Measurements from ENCODE around the gene UBE2D3.
"Not testable (repeated sequence)": the region's sequence is repeated elsewhere in the genome, so short reads cannot be mapped to it uniquely, and the experiment has no call there.

The UBE2D3 gene

DNA sequence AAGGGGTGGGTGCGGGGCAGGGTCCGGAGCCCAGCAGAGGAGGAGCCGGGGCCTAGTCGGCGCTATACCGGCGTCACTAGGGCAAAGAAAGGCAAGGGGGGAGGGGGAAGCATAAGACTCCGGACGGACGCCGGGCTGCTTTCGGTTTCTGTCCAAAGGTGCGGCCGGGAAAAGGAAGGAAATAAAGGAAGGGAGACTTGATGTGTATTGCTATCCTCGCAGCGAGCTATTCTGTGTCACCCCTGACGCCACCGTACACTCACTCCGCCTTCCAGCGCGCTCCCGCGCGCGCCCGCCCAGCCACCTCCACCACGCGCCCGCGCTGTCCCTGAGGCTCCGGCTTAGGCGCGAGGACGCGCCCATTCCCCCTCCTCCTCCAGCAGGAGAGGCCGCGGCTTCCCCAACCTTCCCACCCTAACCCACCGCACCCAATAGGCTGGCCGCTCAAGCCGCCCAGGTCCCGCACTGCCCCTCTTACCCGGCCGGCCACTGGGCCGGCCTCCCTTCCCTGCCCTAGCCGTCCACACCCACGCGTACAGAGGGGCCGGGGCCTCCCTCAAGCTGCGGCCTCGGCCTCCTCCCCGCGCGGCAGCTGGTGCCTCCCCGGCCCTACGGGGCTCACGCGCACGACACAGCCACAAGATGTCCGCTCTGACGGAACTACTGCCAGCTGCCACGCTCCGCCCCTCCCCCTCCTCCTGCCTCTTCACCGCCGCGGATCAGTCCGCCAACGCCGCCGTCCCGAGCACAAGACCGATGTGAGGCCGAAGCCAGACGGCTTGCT is at the start of gene UBE2D3:
Gene UBE2D3 (minus strand): TSS at position 662 of the 784 bp plus-strand sequence. CDS start 1,043 bp downstream, outside the sequence.
- peak; percentile 85 for DNase-seq (ENCODE audit: low read depth)

DNA sequence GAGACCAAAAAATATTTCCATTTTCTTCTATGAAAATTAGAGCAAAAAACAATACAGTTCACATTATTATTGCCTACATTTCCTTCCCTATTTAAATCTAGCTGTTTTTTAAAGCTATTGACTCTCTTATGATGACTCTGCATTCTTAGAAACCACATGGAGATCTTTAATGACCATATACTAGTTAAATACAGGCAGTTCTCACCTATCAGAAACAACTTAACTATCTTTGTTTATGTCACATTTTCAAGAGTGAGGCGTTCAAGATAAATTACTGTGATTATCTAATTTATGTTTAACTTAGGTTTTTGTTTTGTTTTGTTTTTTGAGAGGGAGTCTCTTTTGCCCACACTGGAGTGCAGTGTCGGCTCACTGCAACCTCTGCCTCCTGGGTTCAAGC is 44.4 kb upstream of the UBE2D3 start:
- no peak for DNase-seq (ENCODE audit: low read depth)

DNA sequence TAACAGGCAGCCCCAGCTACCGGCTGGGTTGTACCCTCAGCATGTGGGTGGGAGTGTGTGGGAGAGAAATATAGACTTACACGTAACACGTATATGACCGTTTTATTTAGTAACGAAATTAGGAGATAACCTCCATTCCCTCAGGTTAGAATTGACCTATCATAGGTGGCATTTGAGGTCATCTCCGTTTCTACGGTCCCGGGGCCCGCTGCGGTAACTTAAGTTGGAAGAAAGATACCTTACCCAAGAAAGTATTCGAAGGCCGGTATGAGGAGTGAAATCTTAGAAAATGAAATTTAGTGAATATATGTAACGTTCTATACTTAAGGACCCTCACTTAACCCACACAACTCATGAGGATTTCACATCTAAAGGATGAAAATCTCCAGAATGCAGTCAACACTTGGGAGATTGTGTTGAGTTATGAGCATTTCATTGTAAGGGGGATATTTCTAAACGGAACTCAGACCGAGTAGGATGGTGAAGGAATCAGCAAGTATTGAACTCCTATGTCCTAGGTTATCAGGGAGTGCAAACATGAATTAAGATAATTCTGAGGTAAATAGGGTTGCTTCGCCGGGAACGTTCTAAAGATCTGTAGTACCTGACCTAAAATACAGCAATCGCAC is 42.3 kb upstream of the UBE2D3 start:
- DNase-seq (ENCODE audit: low read depth), result no peak

GRCh38 chr4:102868781-102869568 is 41.6 kb upstream of the UBE2D3 start, which contains the start of gene CISD2:
TSS of gene CISD2 (plus strand) at chr4:102868992. CDS start at chr4:102869085, 93 bp downstream.
- DNase-seq (ENCODE audit: low read depth), result peak; percentile 87

DNA sequence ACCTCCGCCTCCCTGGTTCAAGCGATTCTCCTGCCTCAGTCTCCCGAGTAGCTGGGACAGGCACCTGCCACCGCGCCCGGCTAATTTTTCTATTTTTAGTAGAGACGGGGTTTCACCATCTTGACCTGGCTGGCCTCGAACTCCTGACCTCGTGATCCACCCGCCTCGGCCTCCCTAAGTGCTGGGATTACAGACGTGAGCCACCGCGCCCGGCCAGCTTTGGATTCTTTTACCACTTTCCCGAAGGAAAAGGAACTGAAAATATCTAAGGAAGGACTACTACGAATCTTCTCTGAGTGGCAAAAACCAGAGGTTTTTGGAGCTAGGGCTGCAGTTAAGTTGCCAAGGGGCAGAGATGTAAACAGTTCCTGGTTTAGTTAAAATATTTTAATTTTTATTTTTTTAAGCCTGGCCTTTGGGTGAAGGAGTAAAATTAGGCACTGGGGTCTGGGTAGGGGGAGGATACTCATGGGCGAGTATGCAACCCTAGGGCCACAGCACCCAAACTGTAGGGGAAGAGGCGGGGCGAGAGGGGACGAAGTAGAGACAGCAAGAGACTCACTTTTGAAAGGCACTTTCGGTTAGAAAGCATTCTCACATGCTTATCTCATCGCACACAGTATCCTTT is 40.9 kb upstream of the UBE2D3 start:
- DNase-seq (ENCODE audit: low read depth), result no peak

GRCh38 chr4:102867278-102868152 is 40.2 kb upstream of the UBE2D3 start:
- no peak for DNase-seq (ENCODE audit: low read depth)

DNA sequence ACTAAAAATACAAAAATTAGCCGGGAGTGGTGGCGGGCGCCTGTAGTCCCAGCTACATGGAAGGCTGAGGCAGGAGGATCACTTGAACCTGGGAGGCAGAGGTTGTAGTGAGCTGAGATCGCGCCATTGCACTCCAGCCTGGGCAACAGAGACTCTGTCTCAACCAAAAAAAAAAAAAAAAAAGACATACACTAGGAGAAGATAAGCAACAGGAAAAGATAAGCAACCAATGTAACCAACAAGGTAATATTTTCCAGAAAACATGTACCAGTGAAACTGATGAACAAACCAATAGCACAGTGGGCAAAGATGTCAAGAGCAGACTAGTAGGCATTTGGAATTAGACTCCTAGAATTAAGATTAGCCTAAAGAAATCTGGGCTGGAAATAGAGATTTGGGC is 38.0 kb upstream of the UBE2D3 start:
- not testable (repeated sequence) for DNase-seq (ENCODE audit: low read depth)

DNA sequence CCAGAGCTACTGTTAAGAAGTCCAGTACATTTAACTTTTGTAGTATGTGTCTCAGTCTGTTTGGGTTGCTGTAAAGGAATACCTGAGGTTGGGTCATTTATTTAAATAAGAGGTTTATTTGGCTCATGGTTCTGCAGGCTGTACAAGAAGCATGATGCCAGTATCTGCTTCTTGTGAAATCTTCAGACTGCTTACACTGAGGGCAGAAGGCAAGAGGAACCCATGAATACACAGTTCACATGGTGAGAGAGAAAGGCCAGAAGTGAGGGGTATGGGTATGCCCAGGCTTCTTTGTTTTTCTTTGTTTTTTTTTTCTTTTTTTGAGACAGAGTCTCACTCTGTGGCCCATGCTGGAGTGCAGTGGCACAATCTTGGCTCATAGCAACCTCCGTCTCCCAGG is 35.4 kb upstream of the UBE2D3 start:
- no peak for DNase-seq (ENCODE audit: low read depth)

DNA sequence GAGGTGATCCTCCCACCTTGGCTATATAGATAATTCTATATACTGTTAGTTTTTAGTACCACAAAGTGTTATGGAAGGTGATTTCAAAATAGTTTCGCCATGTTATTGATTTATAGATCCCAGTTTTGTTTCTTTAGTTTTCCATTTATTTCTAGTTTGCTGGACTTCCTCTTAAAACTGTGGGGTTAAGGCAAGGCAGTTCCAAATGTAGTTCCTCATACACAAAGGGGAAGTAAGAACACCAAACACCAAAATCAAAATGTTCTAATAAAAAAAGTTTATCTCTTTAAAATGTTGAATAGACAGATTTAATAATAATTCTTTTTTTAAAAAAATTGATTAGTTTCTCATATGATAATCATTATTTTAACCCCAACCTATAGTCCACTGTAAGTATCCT is 34.7 kb upstream of the UBE2D3 start:
- DNase-seq (ENCODE audit: low read depth), result no peak

DNA sequence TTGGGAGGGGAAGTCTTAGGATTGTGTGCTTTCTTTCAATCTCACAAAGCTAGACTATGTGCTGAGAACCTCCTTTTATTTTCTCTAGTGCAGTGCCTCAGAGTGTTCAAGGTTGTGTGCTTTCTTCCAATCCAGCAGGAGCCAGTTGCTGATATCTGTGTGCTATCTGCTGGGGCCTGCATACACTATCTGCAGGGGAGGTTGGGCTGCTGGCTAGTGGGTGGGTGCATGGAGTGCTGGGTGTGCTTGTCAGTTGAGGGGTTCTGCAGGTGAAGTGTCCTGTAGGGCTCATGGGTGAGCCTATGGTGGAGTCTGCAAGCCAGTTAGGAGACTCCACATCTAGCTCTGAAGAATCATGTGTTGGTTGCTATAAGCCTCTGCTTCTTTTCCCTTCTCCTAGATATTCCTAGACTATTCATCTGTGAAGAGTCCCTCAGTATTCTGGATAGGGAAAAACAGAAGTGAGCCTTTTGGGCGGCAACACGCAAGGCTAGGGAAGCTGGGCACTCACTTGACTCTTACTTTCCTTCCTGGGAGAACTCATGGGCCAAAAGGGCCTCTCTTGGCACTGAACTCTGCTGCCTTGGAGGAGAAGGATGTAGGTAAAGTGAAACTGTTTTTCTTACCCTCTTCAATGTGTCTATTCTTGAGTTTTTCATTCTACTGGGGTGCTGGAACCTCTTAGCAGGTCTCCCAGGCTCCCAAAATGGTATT is 33.4 kb upstream of the UBE2D3 start:
- DNase-seq (ENCODE audit: low read depth), result no peak

DNA sequence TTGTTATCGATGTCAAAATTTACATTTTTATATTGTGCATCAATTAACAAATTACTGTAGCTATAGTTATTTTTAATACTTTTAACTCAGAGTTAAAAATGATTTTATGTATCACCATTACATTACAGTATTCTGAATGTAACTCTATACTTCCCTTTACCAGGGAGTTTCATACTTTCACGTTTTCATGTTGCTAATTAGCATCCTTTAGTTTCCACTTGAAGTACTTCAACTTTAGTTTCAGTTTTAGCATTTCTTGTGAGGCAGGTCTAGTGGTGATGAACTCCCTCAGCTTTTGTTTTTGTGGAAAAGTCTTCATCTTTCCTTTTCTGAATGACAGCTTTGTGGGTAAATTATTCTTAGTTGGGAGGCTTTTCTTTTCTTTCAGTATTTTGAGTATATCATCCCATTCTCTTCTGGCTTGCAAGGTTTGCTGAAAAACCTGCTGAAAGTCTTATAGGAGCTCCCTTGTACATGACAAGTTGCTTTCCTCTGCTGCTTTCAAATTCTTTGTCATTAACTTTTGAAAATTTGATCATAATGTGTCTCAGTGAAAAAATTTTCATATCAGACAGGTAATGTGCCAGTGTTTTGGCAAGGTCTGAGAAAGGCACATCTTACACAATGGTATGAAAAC is 31.6 kb upstream of the UBE2D3 start:
- no peak for DNase-seq (ENCODE audit: low read depth)

DNA sequence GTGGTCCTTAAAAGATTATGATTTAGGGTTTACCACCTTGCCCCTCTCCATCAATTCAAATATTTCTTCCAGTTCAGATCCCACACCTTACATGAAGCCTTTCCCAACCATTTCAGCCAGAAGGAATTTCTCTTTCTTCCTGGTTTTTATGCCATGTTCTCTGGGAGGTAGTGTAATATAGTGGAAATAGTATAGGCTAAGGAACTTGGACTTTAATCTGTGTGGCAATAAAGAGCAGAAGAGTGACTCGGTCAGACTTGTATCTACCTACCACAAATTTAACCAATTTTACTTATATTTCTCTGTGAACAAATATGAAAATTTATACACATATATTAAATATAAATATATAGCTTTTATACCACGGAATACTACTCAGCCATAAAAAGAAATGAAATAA is 23.0 kb upstream of the UBE2D3 start:
- no peak for DNase-seq (ENCODE audit: low read depth)

DNA sequence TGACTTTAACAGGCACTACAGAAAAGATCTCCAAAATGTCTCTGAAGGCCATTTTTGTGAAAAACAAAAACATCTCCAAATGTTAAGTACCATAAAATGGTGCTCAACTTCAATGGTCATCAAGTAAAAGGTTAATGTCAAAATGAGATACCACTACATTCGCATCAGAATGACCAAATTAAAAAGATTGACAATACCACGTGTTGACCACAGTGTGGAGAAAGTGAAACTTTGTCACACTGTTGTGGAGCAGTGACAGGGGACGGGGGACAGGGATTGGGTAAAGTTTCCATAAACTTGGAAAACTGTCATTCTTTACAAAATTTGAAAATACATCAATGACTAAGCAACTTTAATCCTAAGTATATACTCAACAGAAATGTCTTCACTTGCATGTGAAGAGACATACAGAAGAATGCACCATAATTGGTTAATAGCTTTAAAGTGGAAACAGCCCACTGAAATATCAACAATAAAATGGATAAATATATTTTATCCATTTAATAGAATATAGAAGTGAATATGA is 22.3 kb upstream of the UBE2D3 start:
- DNase-seq (ENCODE audit: low read depth), result no peak

GRCh38 chr4:102847687-102848086 is 20.3 kb upstream of the UBE2D3 start:
- DNase-seq (ENCODE audit: low read depth), result no peak

DNA sequence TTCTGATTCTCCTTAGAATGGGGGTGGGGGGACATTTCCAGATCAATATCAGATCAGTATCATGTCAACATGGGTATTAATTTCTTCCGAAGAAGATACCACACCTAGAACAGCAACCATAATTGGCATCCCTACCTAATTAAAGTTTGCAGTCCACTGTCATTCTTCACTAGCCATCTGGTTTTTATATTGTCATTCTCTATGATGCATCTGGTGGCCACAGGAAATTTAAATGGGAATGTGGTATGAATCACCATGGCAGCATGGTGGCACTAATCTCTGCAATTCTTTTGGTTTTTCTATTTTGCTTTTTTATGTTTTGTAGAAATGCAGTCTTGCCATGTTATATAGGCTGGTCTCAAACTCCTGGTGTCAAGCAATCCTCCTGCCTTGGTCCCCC is 16.6 kb upstream of the UBE2D3 start:
- no peak for DNase-seq (ENCODE audit: low read depth)

GRCh38 chr4:102843273-102843672 is 15.9 kb upstream of the UBE2D3 start:
- DNase-seq (ENCODE audit: low read depth), result no peak

GRCh38 chr4:102842367-102842766 is 15.0 kb upstream of the UBE2D3 start:
- no peak for DNase-seq (ENCODE audit: low read depth)

GRCh38 chr4:102836596-102836995 is 9.2 kb upstream of the UBE2D3 start:
- no peak for DNase-seq (ENCODE audit: low read depth)

DNA sequence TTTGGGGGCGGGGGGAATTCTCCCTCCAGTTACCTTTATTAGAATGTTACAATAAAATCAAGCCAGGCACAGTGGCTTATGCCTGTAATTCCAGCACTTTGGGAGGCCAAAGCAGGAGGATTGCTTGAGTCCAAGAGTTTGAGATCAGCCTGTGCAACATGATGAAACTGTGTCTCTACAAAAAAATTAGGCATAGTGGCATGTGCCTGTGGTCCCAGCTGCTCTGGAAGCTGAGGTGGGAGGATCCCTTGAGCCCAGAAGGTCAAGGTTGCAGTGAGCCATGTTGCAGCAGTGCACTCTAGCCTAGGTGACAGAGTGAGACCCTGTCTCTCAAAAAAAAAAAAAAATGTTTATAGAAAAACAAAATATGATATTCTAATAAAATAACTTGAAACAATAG is 5.3 kb upstream of the UBE2D3 start:
- DNase-seq (ENCODE audit: low read depth), result no peak

DNA sequence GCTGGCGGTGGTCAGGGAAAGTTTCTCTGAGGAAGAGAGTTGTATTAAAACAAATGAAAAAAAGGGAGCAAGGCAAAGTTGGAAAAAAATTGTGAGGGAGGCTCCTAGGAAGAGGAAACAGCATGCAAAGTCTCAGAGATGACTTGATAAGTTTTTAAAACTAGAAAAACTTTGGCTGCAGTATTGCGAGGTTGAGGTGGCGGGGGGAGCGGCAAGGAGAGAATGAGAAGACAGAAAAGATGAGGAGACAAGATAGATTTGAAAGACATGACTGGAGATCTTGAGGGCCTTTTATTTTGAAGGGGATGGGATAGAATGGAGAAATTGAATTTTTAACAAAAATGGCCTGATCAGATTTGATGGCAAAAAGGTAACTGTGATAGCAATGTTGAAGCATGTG is 4.8 kb upstream of the UBE2D3 start:
- DNase-seq (ENCODE audit: low read depth), result no peak
